HG03575 (cell line): ENCODE measurements around the gene VPS11.
"Not testable (repeated sequence)": the region's sequence is repeated elsewhere in the genome, so short reads cannot be mapped to it uniquely, and the experiment has no call there.

ENCODE experiments used
- ATAC-seq: cut with Tn5 transposase; IDR thresholded peaks from one replicate; pipeline ENCODE4 v1.9.1; 2021; ENCODE audit not compliant: unreplicated experiment, insufficient number of reproducible peaks, low FRiP score; ENCODE audit errors: extremely low read depth

VPS11 gene

DNA sequence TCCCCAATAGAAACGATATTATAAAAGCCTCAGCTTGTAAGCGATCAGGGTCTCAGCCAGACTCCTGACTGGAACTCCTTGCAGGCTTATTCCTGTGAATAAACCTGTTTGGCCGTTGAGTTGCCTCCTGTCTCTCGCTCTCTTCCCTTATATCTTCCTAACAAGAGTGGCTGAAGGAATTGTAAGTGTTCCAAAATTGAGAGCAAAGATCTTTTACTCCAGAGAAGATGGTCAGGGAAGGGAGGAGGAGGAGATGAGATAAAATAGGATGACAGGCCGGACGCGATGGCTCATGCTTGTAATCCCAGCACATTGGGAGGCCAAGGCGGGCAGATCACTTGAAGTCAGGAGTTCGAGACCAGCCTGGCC, 35.7 kb upstream of the VPS11 start:
- no peak for ATAC-seq

GRCh38 chr11:119033421-119033820, 34.2 kb upstream of the VPS11 start:
- ATAC-seq = not testable (repeated sequence)

GRCh38 chr11:119034813-119035212, 32.8 kb upstream of the VPS11 start:
- ATAC-seq = no peak

- no peak for ATAC-seq
Observed at GRCh38 chr11:119038884-119039283, 28.7 kb upstream of the VPS11 start.

DNA sequence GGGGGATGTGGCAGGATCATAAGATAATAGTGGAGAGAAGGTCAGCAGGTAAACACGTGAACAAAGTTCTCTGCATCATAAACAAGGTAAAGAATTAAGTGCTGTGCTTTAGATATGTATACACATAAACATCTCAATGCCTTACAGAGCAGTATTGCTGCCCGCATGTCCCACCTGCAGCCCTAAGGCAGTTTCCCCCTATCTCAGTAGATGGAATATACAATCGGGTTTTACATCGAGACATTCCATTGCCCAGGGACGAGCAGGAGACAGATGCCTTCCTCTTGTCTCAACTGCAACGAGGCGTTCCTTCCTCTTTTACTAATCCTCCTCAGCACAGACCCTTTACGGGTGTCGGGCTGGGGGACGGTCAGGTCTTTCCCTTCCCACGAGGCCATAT, 28.1 kb upstream of the VPS11 start:
- not testable (repeated sequence) for ATAC-seq

- no peak for ATAC-seq
Observed at GRCh38 chr11:119041821-119042514, 25.6 kb upstream of the VPS11 start.

DNA sequence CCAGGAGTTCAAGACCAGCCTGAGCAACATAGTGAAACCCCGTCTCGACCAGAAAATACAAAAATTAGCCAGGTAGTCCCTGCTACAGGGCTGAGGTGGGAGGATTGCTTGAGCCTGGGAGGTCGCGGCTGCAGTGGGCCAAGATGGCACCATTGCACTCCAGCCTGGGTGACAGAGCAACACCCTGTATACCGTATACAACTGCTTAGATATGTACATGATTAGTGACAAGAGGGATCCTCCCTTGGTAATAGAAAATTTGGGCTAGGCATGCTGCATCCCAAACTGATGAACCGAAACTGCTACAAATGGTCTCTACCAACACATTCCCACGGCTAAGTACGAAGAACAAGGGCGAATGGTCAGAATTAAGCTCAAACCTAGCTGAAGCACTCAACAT, 24.7 kb upstream of the VPS11 start:
- ATAC-seq = no peak

GRCh38 chr11:119044708-119045107, 22.9 kb upstream of the VPS11 start:
- ATAC-seq = no peak

DNA sequence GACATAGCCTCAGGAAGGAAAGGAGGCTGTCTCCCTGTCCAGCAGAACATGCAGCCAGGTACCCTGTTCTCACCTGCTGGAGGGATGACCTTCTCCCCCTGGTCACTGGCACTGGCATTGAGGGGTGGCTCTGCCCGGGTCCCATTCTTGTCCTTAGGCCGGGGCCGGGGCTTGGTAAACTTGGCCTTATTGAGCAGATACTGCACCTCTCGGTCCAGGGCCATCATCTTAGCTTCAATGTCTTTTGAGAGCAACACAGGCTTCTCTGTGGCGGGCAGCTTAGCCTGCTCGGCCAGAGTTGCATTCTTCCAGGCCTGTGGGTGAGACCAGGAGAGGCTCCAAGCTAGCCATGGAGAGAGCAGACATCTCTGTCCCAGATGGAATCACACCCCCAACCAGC, 21.1 kb upstream of the VPS11 start:
- no peak for ATAC-seq

DNA sequence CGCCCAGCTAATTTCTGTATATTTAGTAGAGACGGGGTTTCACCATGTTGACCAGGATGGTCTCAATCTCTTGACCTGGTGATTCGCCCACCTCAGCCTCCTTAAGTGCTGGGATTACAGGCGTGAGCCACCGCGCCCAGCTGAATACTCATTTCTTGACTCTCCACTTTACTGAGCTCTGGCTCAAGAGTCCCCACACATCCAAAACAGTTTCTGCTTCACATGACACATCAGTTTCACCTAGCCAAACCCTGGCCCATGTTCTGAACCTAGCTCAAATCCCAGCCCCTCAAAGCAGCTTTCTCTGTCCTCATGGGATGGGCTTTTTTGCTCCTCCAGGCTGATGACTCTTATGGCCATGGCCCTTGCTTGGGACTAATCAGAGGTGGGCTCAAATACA, 20.4 kb upstream of the VPS11 start:
- no peak for ATAC-seq

GRCh38 chr11:119048644-119049043, 19.0 kb upstream of the VPS11 start:
- ATAC-seq = no peak

- no peak for ATAC-seq
Observed at GRCh38 chr11:119049081-119049480, 18.5 kb upstream of the VPS11 start.

DNA sequence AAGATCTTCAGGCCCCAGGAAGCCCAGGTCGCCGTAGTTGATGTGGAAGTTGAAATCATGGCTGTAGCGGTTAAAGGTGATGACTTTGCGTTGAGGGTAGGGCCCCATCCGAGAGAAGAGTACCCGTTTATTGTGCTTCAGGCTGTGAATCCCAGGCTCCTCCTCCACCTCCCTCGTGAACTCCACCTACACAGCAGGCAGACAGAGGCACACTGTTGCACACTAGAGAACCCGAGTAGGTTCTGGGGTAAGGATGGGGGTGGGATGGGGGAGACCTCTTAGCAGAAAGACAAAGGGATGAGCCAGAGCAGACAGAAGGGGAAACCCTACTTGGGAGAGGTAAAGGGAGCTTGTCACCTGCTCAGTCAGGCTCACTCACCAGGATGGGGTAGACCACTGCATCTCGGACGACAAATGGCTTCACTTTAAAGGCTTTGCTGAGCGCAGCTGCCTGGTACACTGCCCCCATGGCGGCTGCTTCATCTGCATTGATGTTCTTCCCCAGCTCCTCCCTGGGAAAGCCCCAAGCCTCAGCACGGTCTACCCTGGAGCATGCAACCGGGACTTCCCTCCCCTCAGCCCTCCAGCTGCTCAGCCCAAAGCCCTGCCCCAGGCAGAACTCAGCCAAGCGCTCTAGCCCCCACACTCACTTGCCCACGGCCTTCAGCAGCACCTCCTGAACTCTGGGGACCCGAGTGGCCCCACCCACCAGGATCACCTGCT, 16.0 kb upstream of the VPS11 start:
- ATAC-seq = no peak

GRCh38 chr11:119052163-119052814, 15.3 kb upstream of the VPS11 start:
- no peak for ATAC-seq

DNA sequence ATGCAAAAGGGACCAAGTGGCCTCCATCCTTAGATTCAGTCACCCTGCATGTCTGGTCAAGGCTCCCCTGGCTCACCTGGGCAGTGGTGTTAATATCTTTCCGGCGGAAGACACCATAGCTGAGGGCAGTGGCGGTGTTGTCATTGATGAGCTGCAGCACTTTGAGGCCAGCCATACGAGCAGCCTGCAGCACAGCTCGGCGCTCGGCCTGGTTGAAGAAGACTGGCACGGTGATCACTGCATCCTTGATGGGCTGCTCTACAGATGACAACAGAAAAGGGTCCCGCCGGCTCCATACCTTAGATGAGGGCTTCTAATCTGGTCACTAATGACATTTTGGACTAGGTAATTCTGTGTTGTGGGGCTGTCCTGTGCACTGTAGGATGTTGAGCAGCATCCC, 13.2 kb upstream of the VPS11 start:
- no peak for ATAC-seq

- no peak for ATAC-seq
Observed at GRCh38 chr11:119055901-119056300, 11.7 kb upstream of the VPS11 start.

- no peak for ATAC-seq
Observed at GRCh38 chr11:119056421-119056999, 11.1 kb upstream of the VPS11 start.

DNA sequence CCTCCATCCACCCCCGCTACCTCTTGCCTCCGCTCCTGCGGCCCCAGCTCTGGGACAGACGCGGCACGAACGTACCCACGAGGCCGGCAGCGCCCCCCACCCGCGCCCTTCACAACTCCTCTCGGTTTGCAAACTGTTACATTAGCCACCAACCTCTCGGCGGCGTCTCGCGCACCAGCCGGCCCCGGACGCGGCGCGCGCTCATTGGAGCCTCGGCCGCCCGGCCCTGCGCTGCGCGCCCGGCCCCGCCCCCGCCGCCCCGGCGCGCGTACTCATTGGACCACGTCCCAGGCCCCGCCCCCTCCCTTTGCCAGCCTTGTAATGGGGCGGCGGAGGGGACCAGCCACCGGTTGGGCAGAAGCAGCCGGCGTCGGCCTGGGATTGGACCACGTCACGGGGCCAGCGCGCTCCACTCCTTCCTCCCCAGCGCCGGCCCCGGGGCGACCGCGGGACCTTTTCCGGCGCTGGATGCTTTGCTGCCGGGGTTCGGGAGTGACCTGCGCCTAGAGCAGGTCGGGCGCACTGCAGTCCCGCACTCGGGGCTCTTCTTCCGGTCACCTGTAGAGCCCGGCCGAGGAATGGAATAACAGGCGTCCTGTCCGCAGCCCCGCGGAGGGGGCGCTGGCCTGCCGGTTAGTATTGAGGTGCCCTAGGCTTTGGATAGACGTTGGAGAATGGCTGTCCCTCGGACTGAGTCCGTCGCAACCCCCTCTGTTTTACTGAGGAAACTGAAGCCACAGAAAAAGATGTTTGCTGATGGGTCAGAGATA, 10.4 kb upstream of the VPS11 start, which contains the start of gene HYOU1:
TSS of gene HYOU1 (minus strand) at position 206 of the 770 bp plus-strand sequence. CDS start 1,045 bp downstream, outside the sequence.
- ATAC-seq = peak; percentile 42

DNA sequence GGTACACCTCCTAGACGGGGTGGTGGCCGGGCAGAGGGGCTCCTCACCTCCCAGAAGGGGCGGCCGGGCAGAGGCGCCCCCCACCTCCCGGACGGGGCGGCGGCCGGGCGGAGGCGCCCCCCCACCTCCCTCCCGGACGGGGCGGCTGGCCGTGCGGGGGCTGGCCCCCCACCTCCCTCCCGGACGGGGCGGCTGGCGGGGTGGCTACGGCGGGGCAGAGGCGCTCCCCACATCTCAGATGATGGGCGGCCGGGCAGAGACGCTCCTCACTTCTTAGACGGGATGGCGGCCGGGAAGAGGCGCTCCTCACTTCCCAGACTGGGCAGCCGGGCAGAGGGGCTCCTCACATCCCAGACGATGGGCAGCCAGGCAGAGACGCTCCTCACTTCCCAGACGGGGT, 8.5 kb upstream of the VPS11 start:
- not testable (repeated sequence) for ATAC-seq
